Keratinocyte (primary cell): Measurements from ENCODE around the gene FUZ.

ENCODE experiments used
- CTCF ChIP-seq, 3 experiments: IDR thresholded peaks in 1 of 3; conservative IDR thresholded peaks in 1 of 3; optimal IDR thresholded peaks in 1 of 3; 2 replicates in 2 of 3; 3 replicates in 1 of 3; pipeline versions ENCODE3 to v1.5.1; 2011; ENCODE audit warnings: low read length in 3 of 3, mild to moderate bottlenecking in 3 of 3, moderate library complexity in 2 of 3, control low read depth in 1 of 3, inconsistent platforms in 1 of 3; ENCODE audit not compliant: insufficient read depth in 2 of 3; ENCODE audit errors: extremely low read depth in 1 of 3
- EZH2 ChIP-seq: IDR thresholded peaks from one replicate; pipeline ENCODE4 v1.6.1; 2012; ENCODE audit warnings: inconsistent platforms, mild to moderate bottlenecking, low read length, moderate library complexity

DNA sequence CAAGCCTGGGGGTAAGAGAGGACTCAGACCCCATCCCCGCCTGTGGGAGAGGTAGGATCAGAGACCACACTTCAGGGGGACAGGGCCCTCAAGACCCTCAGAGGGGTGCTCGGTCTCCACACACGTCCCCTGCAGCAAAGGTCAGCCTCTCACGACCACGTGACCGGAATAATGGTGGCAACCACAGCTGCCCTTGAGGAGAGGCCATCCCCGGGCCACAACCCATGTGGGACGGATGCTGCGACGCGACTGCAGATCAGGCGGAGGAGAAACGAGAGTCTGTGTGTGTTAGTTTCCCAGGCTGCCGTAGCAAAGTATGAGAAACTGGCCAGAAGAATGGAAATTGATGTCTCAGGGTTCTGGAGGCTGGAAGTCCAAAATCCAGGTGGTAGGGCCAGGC is 13.9 kb upstream of the FUZ start:
- TF ChIP-seq CTCF (optimal IDR thresholded peaks at IDR 0.05 in 1 of 3, IDR thresholded peaks at IDR 0.05 in 1 of 3, conservative IDR thresholded peaks at IDR 0.05 in 1 of 3; ENCODE audit: extremely low read depth in 1 of 3, insufficient read depth in 2 of 3, low read length in 3 of 3) = no peak
- no peak for TF ChIP-seq EZH2
